Ramos (cell line): ENCODE measurements around the gene PLCB4.

ENCODE experiments used
- in situ Hi-C: fragments of 300-500 bp; cut with MboI; formaldehyde crosslinking; loops from one replicate; pipeline ENCODE4 v1.14.3; 2022; ENCODE audit warnings: low sequenced_read_pairs; ENCODE audit not compliant: unreplicated experiment

Gene PLCB4

DNA sequence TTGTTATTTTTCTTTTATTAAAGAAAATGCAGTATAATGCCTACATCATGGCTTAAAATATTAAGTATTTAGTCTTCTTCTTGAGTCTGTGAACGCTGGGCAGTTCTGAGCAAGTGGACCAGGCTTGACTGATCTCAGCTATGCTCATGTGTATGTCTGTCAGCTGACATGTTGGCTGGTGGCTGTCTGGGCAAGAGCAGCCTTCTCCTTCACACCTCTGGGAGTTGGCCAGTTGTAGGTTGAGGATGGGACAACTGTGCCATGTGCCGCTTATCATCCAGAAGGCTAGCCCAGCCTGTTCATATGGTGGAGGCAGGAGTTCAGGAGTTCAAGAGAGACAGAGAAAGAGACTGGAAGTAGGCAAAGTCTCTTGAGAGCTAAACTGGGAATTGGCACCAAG lies 175.9 kb downstream of the PLCB4 start:
- in situ Hi-C loops, result no loop called here

- in situ Hi-C loops, result no loop called here
Observed at GRCh38 chr20:9246731-9247130, 177.8 kb downstream of the PLCB4 start.

GRCh38 chr20:9250511-9250910 lies 181.6 kb downstream of the PLCB4 start:
- in situ Hi-C loops, result no loop called here

DNA sequence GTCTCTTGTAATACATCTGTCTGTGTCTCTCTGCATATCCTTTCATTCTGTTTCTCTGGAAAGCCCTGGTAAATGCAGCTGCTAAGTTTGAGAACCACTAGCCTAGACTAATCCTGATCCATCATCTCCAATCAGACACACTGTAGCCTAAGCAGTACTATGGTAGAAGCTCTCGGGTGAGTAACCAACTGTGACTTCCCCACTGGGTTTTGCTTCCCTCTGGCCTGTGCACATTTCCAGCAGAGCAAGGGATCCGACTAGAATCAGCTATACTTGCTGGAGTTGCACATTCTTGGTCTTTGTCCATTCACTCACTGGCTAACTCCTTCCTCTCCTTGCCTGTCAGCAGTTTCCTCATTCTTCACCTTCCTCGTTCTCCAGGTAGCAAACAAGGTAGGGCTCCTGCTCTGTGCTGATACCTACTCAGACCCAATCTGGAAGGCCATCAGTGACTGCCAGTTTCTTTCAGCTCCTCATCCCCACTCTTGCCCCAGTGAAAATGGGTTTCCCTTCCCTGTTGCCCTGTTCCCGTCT lies 184.2 kb downstream of the PLCB4 start:
- in situ Hi-C loops, result no loop called here

- in situ Hi-C loops, result no loop called here
Observed at GRCh38 chr20:9255171-9255570, 186.3 kb downstream of the PLCB4 start.

DNA sequence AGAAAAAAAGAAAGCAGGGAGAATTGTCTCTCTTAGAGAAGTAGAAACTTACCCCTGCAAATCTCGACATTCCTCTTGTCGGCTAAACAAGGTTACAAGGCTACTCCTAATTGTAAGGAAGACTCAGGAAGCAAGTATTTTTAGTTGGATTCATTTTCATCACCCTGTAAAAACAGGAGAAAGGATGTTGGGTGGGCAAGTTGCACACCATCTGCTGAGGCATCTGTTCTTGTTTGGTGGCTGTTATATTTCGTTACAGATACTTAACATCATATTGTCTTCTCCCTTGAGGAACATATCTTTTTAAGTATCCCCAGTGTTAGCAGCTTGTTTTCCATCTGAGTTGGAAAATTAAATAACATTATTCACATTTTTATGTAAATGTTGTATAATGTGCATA lies 187.5 kb downstream of the PLCB4 start:
- in situ Hi-C loops, result no loop called here

DNA sequence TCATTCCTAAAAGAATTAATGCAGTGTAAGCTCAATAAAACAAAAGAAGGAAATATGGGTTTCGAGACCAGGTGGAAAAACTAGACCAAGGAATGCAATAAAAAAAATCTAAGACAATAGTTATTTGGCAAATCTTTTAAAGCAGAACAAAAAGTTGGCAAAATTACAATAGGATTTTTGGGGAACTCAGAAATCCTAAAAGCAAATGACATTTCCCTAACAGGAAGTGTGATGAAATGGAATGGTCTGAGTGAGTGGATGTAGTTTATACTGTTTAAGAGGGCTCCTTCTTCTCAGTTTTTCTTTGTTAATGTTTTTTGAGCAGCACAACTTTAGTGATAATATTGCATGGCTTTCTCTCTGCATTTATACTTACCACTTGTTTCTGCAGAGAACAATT lies 190.0 kb downstream of the PLCB4 start:
- in situ Hi-C loops, result no loop called here

- in situ Hi-C loops, result no loop called here
Observed at GRCh38 chr20:9260027-9260426, 191.1 kb downstream of the PLCB4 start.

DNA sequence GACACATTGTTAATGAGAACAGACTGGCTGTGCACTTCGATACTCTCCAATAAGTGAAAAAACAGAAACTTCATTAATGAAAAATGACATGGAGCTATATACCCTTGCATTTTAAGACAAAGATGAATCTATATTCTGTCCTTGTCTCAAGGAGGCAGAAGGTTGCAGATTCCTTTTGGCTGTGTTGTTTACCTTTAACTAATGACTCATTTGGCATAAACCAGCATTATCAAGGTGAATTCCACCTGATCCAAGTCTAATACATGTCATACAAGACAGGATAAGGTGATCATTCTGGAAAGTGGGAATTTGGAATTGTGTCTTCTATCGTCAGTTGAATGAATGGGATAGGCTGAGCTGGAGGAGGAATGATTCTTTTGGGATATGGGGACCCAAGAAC lies 192.9 kb downstream of the PLCB4 start:
- in situ Hi-C loops, result no loop called here

GRCh38 chr20:9262653-9263194 lies 193.8 kb downstream of the PLCB4 start:
- in situ Hi-C loops, result no loop called here

GRCh38 chr20:9269280-9269971 lies 200.5 kb downstream of the PLCB4 start:
- in situ Hi-C loops, result no loop called here

DNA sequence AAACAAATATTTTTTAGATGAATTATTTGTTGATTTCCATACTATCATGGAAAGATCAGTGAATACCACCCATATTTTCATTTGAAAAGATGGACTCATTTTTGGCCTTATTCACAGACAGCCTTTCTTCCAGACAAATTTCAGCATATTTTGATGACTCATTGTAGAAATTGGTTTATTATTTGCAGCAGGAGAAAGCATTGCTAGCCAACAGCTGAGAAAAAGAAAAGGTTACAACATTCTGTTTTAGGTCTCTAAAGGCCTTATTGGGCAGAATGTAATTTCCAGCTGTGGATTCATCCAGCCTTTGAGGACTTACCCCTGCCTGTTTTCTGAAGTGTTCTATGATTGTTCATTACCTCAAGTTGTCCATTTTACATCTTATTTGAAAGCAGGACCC lies 201.9 kb downstream of the PLCB4 start:
- in situ Hi-C loops, result no loop called here

DNA sequence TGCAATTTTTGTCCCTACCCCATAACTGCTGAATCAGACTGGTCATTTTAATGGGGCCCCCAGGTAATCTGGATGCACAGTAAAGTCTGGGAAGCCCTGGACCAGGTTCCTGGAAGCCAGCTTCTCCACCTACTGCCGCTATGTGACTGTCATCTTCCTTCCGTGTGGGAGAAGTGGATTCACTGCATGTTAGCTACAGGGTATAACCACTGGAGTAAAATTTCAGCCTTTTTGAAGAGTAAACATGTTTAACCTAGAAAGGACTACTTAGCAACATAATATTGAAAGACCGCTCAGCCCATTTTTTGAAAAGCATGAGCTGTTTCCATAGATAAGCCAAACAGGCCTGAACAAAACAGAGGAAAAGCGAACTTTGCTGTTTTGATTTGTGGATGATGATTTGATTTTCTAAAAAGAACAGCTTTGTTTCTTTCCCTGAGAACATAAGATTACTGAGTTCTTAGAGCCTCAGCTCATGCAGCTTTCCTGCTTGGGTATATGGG lies 208.1 kb downstream of the PLCB4 start:
- in situ Hi-C loops, result no loop called here

DNA sequence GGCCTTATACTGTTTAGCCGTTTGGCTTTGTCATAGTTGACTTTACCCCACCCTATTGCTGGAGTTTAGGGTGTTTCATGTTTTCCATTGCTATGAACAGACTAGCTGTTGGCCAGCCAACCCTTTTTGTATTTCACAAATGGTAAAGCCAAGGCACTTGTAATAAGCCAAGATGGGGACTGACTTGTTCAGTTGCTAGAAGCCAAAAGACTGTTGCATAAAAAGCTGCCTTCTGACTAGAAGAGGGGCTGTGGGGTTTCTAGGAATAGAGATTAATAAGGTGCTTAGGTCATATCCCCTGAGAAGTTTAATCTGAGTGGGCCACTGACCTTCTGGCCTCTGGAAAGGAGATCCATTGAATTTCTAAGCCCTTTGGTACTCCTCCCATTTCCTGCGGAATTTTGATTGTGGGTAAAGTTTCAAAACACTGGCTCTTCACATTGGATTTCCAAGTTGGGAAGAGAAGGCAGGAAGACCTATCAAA lies 211.1 kb downstream of the PLCB4 start:
- in situ Hi-C loops, result no loop called here

GRCh38 chr20:9280666-9281065 lies 211.8 kb downstream of the PLCB4 start:
- in situ Hi-C loops, result no loop called here

GRCh38 chr20:9281803-9282202 lies 212.9 kb downstream of the PLCB4 start:
- in situ Hi-C loops, result no loop called here

GRCh38 chr20:9285617-9286016 lies 216.7 kb downstream of the PLCB4 start:
- in situ Hi-C loops, result no loop called here

DNA sequence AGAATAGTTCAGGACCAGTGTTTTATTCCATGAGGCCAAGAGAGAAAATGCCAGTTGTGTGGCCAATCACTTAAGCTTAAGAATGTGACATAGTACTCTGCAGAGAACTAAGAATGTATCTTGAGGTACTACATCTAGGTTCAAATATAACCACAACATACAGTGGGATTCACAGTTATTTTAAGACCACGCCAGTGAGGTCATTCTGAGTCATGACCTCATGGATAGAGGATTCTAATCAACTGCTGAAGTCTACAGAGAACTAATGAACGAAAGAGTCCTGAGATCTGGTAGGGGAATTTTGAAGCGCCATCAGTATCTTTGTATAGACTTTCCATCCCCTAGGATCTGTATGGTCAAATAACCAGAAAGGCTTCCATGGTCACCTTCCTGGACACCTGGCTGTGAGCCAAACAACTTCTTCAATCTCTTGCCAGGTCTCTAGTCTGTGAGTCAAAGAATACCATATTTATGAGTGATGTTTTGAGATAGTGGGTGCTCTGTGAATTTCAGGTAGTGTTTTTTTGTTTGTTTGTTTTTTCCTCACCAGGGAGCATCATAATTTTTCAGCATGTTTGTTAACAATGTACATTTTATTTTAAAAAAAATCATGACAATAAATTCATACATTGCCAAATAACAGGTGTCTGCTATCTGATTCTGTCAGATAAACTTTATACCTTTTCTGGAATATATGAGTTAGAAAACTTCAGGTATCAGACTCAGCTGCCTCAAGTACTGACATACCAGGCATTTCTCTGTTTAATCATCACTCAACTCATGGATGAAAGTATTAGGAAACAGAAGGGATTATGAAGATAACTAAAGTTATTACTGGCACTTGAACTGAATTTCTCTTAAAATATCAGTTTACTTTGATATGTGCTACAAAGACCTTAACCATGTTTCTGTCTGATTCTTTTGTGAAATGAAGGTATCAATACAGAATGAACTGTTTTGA lies 217.9 kb downstream of the PLCB4 start:
- in situ Hi-C loops, result no loop called here

- in situ Hi-C loops, result no loop called here
Observed at GRCh38 chr20:9287826-9288225, 218.9 kb downstream of the PLCB4 start.

DNA sequence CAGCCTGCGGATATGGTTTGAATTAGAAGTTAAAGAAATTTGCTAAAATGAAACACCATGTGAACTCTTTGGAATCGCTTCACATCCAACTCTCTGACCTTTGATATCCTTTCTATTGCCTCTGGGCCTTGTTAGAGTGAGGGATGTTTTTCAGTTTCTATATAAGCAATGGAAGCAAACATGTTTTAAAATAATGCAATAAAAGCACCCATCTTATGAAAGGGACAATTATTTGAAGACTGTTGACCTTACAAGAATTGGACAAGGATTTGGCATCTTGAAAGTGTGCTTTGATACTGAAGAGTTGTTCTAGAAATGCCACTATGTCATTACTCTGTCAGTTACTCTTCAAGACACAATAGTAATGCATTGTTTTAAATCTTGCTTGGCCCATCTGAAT lies 221.4 kb downstream of the PLCB4 start:
- in situ Hi-C loops, result no loop called here

DNA sequence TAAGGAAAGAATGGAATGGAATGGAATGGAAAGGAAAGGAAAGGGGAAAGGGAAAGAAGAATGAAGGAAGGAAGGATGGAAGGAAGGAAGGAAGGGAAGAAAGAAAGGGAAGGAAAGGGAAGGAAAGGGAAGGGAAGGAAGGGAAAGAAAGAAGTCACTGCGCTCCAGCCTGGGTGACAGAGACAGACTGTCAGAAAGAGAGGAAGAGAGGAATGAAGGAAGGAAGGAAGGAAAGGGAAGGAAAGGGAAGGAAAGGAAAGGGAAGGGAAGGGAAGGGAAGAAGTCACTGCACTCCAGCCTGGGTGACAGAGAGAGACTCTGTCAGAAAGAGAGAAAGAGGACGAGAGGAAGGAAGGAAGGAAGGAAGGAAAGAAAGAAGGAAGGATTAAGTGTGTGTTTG lies 224.3 kb downstream of the PLCB4 start:
- in situ Hi-C loops, result no loop called here
